Measurements from ENCODE around the gene BHMT.

BHMT gene

DNA sequence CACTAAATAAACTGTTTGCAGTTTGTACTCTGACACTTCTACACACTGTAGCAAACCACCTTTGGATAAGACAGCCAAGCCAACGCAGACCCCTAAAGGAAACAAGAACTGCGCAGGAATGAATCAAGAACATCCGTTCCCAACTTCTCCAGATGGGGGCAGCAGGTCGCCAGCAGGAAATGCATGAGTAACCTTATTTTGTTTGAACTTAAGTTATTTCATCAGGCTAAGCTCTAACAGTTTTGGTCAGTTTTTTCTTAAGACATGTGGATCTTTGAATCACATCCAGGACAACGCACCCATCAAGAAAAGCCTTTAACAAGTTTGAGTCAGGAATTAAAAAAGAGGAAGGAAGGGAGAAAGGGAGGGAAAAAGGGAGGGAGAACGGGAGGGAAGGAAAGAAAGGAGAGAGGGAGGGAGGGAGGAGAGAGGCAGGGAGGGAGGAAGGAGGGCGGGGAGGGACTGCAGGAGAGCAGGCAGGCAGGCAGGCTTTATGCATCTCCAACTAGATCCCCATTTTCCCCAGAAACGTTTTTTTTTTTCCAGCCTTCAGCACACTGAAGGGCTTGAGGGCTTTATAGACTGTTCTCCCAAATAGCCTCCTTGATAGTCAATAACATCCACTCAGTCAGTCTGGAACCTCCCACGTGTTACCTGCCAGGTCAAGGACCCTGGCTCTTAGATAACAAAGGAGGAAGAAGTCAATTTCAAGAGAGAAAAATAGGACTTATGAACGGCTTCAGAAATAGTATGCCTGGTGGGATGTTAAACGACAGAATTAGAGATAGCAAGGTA, 22.2 kb downstream of the BHMT start:
- H3K9me3 ChIP-seq (ENCODE audit: severe bottlenecking), result no peaks in the 10 kb centered on the region
- TF ChIP-seq, protein P1, sequence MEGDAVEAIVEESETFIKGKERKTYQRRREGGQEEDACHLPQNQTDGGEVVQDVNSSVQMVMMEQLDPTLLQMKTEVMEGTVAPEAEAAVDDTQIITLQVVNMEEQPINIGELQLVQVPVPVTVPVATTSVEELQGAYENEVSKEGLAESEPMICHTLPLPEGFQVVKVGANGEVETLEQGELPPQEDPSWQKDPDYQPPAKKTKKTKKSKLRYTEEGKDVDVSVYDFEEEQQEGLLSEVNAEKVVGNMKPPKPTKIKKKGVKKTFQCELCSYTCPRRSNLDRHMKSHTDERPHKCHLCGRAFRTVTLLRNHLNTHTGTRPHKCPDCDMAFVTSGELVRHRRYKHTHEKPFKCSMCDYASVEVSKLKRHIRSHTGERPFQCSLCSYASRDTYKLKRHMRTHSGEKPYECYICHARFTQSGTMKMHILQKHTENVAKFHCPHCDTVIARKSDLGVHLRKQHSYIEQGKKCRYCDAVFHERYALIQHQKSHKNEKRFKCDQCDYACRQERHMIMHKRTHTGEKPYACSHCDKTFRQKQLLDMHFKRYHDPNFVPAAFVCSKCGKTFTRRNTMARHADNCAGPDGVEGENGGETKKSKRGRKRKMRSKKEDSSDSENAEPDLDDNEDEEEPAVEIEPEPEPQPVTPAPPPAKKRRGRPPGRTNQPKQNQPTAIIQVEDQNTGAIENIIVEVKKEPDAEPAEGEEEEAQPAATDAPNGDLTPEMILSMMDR (IDR thresholded peaks at IDR 0.05; ENCODE audit: poor library complexity, severe bottlenecking), result peak; percentile 99
- H3K36me3 ChIP-seq (ENCODE audit: low read depth), result no peaks in the 10 kb centered on the region
- peaks cover 4% of the 10 kb centered on the region for H3K4me1 ChIP-seq (ENCODE audit: insufficient read depth, poor library complexity, severe bottlenecking)
- H3K4me3 ChIP-seq (ENCODE audit: severe bottlenecking), result no peak overlapping the region
- H3K27me3 ChIP-seq (ENCODE audit: insufficient read depth, poor library complexity, severe bottlenecking), result no peaks in the 10 kb centered on the region
- H3K27ac ChIP-seq (ENCODE audit: poor library complexity, severe bottlenecking), result peak overlapping the region; percentile 3
- DNase-seq (ENCODE audit: low spot score) (no peak), ATAC-seq (ENCODE audit: low read depth) (peak; percentile 76)

DNA sequence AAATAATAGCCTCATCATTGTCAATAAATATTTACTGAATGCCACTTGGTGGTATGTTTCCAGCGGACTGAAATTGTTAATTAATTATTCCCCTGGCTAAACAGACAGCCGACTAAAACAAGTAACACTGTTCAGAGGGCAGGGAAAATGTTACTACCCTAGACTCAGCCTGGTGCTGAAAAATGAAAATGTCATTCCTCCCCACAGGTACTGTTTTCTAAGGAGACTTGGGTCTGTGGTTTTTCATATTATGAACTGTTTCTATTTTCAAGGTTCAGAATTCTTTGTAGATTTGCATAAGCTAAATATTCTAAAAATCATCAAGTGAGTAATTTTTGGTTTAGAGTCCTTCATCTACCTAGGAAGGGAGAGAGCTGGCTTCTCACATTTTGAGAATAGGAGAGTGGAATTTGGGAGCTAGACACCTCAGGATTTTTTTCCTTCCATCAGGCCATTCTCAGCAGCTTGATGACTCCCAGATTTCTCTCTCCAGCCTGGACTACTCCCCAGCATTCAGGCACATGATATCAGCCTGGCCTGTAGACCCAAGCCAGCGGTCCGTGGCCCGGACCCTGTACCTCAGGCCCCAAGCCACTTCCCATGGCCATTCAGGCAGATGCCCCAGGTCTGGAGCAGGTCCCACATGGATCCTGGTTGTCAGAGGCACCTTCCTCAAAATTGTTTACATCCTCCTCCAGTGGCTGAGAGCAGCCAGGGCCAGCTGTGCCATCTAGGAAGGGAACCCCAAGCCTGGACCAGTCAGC, 24.4 kb downstream of the BHMT start:
- DNase-seq (ENCODE audit: low spot score), result no peak
- no peaks in the 10 kb centered on the region for H3K36me3 ChIP-seq (ENCODE audit: low read depth)
- H3K27ac ChIP-seq (ENCODE audit: poor library complexity, severe bottlenecking), result no peak overlapping the region
- H3K9me3 ChIP-seq (ENCODE audit: severe bottlenecking), result no peaks in the 10 kb centered on the region
- no peak overlapping the region for H3K4me3 ChIP-seq (ENCODE audit: severe bottlenecking)
- ATAC-seq (ENCODE audit: low read depth), result no peak; the same call in 2 of the 3 replicates
- TF ChIP-seq, protein P1 (IDR thresholded peaks at IDR 0.05; ENCODE audit: poor library complexity, severe bottlenecking), result no peak
- H3K4me1 ChIP-seq (ENCODE audit: insufficient read depth, poor library complexity, severe bottlenecking), result peaks cover 4% of the 10 kb centered on the region
- no peaks in the 10 kb centered on the region for H3K27me3 ChIP-seq (ENCODE audit: insufficient read depth, poor library complexity, severe bottlenecking)

DNA sequence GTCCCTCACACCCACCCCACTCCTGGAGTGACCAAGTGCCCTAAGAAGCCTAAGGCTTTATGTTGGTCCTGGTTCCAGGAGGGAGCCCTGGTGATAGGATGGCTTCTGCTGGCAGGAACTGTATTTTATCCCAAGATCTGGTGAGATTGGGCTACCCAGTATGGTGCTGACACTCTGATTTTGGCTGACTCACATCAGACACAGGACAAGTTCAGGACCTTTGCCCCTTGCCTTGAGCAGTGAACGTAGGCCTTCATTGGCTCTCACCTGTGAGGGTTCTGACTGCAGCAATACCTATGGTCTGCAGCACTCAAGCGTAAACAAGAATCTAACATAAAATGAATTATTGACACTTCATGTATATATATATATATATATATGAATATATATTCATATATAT, 25.0 kb downstream of the BHMT start:
- H3K4me1 ChIP-seq (ENCODE audit: insufficient read depth, poor library complexity, severe bottlenecking), result peaks cover 4% of the 10 kb centered on the region
- TF ChIP-seq, protein P1 (IDR thresholded peaks at IDR 0.05; ENCODE audit: poor library complexity, severe bottlenecking), result no peak
- H3K36me3 ChIP-seq (ENCODE audit: low read depth), result no peaks in the 10 kb centered on the region

DNA sequence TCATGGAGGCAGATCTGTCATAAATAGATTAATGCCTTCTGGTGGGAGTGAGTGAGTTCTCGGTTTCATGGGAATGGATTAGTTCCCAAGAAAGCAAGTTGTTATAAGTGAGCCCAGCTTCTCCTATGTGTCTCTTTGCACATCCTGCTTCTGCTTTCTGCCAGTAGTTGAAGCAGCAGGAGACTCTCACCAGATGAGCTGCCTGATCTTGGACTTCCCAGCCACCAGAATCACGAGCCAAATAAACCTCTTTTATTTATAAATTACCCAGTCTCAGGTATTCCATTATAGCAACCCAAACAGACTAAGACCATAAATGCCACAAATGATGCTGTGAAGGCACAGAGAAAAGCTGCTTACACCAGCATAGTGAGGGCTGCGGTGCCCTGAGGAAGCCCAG, 28.9 kb downstream of the BHMT start:
- H3K36me3 ChIP-seq (ENCODE audit: low read depth), result no peaks in the 10 kb centered on the region
- H3K4me3 ChIP-seq (ENCODE audit: severe bottlenecking), result no peak overlapping the region
- no peak for ATAC-seq (ENCODE audit: low read depth)
- H3K9me3 ChIP-seq (ENCODE audit: severe bottlenecking), result no peaks in the 10 kb centered on the region
- no peaks in the 10 kb centered on the region for H3K27me3 ChIP-seq (ENCODE audit: insufficient read depth, poor library complexity, severe bottlenecking)
- H3K4me1 ChIP-seq (ENCODE audit: insufficient read depth, poor library complexity, severe bottlenecking), result peaks cover 13% of the 10 kb centered on the region
- no peak overlapping the region for H3K27ac ChIP-seq (ENCODE audit: poor library complexity, severe bottlenecking)
- TF ChIP-seq, protein P1 (IDR thresholded peaks at IDR 0.05; ENCODE audit: poor library complexity, severe bottlenecking), result no peak
- DNase-seq (ENCODE audit: low spot score), result no peak

More for the DNA sequence above, 25.0 kb downstream of the BHMT start:
- ATAC-seq (ENCODE audit: low read depth), result no peak
- no peak for DNase-seq (ENCODE audit: low spot score)
- H3K27me3 ChIP-seq (ENCODE audit: insufficient read depth, poor library complexity, severe bottlenecking), result no peaks in the 10 kb centered on the region
- H3K9me3 ChIP-seq (ENCODE audit: severe bottlenecking), result no peaks in the 10 kb centered on the region
- no peak overlapping the region for H3K4me3 ChIP-seq (ENCODE audit: severe bottlenecking)
- H3K27ac ChIP-seq (ENCODE audit: poor library complexity, severe bottlenecking), result no peak overlapping the region

Measured in RWPE2 (cell line).